Measurements from ENCODE around the gene HSD17B12.
"Not testable (repeated sequence)": the region's sequence is repeated elsewhere in the genome, so short reads cannot be mapped to it uniquely, and the experiment has no call there.

Gene HSD17B12

DNA sequence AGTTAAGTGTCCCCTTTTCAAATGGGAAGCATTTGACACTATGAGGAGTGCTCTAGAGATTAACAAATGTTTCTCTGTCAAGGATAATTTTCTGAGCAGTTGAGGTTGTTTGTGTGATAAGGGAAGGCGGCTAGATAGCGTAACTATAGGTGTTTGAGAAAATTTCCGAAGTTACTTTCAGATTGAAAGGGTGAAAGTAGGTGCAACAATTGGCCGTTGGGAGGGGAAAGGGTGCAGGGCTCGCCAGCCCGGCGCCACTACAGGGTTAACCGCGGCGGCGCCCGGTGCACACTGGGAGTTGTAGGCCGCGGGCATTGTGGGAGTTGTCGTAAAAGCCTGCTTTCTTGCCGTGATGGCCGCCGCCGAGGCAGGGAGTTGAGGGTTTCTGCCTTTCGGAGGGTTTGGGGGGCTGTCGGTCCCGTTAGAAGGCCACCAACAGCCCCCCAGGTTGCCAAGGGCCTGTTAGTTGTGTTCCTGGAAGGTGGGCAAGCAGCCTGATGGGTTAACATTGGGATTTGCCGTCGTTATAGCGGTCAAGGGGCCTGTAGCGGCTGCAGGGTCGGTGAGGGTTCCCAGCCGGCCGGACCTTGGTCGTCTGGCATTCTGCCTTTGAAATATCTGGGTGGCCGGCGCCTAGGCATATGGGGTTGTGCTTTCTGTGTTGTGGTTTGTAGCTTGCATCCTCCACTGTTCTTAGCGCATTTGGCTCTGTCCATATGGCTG is 36.5 kb upstream of the HSD17B12 start:
- peak overlapping the region; percentile 81 for H3K4me3 ChIP-seq (ENCODE audit: low read depth, low read length)
- peak; percentile 75 for DNase-seq (ENCODE audit: low read depth)
- no peak for TF ChIP-seq CTCF (IDR thresholded peaks at IDR 0.05; ENCODE audit: low read depth, low read length, missing control alignments)

GRCh38 chr11:43644621-43645299 is 35.8 kb upstream of the HSD17B12 start:
- peak overlapping the region; percentile 81 for H3K4me3 ChIP-seq (ENCODE audit: low read depth, low read length)
- no peak for TF ChIP-seq CTCF (IDR thresholded peaks at IDR 0.05; ENCODE audit: low read depth, low read length, missing control alignments)
- DNase-seq (ENCODE audit: low read depth), result no peak

GRCh38 chr11:43646767-43647166 is 33.8 kb upstream of the HSD17B12 start:
- TF ChIP-seq CTCF (IDR thresholded peaks at IDR 0.05; ENCODE audit: low read depth, low read length, missing control alignments), result no peak
- no peak for DNase-seq (ENCODE audit: low read depth)
- no peak overlapping the region for H3K4me3 ChIP-seq (ENCODE audit: low read depth, low read length)

GRCh38 chr11:43648888-43649287 is 31.6 kb upstream of the HSD17B12 start:
- no peak for DNase-seq (ENCODE audit: low read depth)
- H3K4me3 ChIP-seq (ENCODE audit: low read depth, low read length), result no peak overlapping the region
- no peak for TF ChIP-seq CTCF (IDR thresholded peaks at IDR 0.05; ENCODE audit: low read depth, low read length, missing control alignments)

DNA sequence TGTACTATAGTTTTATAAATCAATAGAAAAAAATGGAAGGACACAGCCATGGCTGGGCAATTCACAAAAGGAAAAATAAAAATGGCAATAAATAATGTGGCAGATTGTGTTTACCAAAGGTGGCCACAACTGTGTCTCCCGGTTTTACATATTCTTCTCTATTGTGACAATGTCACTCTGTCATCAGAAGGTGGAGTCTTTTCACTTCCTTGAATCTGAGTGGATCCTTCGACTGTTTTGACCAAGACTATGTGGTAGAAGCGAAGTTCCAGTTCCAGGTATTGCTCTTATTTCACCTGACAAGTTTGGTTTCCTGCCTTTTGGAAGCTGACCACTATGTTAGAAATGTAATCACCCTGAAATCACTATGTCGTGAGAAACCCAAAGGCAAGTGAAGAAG is 31.0 kb upstream of the HSD17B12 start:
- DNase-seq (ENCODE audit: low read depth), result no peak
- H3K4me3 ChIP-seq (ENCODE audit: low read depth, low read length), result no peak overlapping the region
- no peak for TF ChIP-seq CTCF (IDR thresholded peaks at IDR 0.05; ENCODE audit: low read depth, low read length, missing control alignments)

DNA sequence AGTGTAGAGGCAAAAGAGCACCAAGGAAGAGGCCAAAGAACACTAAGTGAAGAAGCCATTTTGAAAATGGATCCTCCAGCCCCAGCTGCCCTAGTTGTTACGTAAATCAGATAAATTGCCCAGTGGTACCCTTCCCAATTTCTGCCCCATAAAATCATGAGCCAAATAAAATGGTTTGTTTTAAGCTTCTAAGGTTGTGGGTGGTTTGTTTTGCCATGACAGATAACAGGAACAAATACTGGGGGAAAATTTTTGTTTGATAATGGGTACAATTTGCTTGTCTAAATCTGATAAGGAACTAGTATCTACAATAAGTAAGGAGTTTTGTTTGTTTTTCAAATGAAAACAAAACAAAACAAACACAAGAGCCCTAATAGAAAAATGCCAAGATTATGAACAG is 30.6 kb upstream of the HSD17B12 start:
- DNase-seq (ENCODE audit: low read depth), result no peak
- H3K4me3 ChIP-seq (ENCODE audit: low read depth, low read length), result no peak overlapping the region

GRCh38 chr11:43663018-43663417 is 17.5 kb upstream of the HSD17B12 start:
- H3K4me3 ChIP-seq (ENCODE audit: low read depth, low read length); DNase-seq (ENCODE audit: low read depth): not testable (repeated sequence)

More for the DNA sequence above, 30.6 kb upstream of the HSD17B12 start:
- TF ChIP-seq CTCF (IDR thresholded peaks at IDR 0.05; ENCODE audit: low read depth, low read length, missing control alignments), result no peak

Data from GM12864 (cell line).